GM18526 (cell line): ENCODE measurements around the gene WNT5B.

ENCODE experiments used
- POLR2A ChIP-seq: IDR thresholded peaks from 3 replicates; pipeline ENCODE4 v1.6.1; 2011; ENCODE audit not compliant: insufficient read length; ENCODE audit errors: extremely low read depth

The WNT5B gene

DNA sequence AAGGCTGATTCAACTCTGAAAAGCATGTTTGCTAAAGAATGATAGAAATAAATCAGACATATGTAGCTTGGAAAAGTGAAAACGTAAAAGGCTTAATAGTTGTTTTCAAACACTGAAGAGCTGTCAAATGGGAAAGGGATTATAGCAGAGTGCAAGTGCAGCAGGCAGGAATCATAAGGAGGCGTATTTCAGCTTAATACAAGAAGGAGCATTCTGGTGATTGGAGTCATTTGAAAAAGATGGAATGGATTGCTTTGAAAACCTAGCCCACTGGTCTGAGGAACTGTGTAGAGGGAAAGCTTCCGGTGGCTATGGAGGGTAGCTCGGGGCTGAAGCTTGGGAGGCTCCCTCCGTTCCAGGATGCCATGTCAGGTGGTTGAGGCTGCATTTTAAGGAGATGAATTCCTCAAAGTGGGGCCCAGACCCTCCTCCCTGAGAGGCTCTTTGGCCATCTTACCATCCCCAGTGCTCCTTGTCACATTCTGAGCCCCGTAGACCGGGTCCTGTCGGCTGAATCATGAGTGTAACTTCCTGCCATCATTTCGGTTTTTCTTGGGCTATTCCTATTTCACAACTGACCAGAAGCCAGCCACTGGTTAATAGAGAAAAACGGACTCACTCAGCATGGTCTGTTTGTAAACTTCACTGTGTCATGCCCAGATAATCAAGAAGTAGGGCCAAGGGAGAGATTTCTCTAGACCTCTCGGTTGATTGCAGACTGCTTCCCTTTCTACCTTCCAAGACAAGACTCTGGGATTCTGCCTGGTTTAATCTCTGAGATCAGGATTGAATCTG is 6.5 kb downstream of the WNT5B start:
- no peak for TF ChIP-seq POLR2A

DNA sequence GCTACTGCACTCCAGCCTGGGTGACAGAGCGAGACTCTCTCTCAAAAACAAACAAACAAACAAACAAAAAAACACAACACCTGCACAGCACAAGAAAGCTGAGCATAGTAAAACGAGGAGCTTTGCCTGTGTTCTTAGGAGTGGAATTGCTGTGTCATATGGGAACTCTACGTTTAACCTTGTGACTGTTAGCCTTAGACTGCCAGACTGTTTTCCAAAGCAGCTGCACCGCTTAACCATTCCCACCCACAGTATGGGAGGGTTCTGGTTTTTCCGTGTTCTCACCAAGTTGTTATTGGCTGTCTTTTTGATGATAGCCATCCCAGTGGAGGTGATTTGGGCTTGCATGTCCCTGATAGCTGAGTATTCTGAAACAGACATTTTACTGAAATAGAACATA is 9.2 kb downstream of the WNT5B start:
- no peak for TF ChIP-seq POLR2A

DNA sequence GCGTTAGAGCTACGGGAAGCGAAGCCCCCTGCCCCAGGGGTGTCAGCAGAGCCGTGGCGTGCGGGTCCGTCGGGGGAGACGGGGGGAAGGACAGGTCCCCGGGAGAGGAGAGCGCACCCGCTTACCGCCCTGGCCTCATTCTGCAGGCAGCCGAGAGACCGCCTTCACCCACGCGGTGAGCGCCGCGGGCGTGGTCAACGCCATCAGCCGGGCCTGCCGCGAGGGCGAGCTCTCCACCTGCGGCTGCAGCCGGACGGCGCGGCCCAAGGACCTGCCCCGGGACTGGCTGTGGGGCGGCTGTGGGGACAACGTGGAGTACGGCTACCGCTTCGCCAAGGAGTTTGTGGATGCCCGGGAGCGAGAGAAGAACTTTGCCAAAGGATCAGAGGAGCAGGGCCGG is 10.5 kb downstream of the WNT5B start:
- TF ChIP-seq POLR2A = no peak

DNA sequence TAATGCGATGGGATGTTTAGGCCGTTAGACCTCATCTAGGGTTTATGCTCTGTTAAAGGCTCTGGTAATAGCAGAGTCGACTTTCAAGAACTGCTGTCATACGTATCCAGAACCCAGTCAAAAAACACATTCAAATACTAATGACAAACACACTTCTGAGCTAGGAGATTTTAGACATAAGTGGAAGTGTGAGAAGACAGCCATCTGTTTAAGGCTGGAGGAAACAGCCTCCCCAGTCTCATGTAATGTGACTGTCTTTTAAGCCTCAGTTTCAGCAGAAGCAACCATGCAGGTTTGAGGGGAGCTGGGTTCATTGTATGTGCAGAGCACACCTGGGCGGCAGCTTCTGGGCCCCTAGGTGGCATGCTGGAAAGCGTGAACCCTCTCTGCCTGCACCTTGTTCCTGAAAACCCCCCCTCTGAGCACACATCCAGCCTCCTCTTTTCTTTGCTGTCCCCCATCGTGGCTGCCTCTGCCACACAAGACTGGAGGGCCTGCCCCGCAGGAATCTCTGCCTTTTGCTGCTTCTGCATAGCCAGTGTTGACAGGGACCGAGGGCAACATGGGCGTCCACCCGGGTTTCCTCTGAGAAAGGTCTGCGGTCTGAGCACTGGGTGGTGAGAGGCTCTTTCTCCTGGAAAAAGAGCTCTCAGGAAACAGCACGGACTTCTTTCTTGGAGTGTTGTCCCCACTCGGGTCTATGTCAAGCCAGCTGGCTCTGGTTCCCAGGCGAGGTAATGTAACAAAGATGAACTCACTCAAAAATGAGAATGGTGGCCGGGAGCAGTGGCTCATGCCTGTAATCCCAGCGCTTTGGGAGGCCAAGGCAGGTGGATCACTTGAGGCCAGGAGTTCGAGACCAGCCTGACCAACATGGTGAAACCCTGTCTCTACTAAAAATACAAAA is 11.6 kb downstream of the WNT5B start:
- no peak for TF ChIP-seq POLR2A

DNA sequence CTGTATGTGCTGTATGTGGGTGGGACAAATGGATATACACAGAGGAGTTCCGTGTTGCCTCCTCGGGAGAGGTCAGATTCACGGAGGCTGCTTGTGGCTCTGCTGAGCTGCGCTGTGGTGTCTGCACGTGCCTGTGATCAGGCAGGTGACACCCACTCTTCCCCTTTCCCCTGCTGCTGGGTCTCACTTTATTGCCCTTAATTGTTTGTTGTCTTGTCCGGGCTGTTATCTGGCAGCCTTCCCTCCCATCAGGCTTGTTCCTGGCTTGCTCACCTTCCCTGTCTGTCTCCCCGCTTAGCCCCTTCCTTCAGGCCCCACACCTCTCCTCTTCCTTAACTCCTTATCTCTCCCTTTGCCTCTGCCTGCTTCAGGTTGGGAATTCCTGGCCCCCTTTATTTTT is 13.5 kb downstream of the WNT5B start:
- no peak for TF ChIP-seq POLR2A

DNA sequence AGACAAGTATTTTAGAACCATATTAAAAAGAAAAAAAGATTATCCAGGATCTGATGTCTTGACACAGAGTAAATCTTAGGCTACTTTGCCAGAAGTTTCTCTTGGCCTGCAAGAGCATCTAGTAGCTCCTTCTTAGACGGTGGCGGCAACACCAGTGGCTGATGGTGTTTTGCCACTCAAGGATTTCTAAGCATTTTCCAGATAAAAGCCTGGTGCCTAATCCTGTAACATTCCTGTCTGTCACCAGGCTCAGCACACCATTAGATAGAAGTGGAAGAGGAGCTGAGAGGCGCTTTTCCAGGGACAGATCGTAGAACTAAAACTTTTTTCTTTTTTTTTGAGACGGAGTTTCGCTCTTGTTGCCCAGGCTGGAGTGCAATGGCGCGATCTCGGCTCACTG is 14.0 kb downstream of the WNT5B start:
- no peak for TF ChIP-seq POLR2A

DNA sequence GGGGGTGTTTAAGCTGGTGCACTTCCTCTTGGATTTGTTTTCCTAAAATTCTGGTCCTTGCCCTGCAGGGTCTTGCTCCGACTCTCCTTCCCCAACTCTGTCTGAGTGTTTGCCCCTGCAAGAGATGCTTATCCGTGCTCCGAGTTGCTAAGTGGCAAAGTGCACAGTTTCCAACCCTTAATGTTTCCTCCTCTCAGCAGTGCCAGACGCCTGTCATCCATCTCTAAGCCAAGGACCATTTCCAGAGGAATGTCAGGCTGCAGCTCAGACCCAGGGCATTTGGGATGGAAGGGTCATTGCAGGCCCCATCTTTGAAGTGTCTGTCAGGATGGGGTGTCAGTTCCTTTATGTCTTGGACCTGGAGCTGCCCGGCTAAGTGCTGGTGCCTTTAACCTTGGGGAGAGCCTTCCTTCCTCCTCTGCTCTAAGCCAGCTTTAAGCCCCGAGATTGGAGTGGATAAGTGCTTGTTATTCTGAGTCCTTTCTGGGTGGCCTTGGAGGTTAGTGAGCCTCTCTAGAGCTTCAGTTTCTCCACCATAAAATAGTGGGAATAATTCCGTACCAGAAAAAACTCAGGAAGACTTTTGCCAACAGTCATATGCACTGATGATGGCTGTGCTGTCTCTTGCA is 15.0 kb downstream of the WNT5B start:
- TF ChIP-seq POLR2A = no peak

DNA sequence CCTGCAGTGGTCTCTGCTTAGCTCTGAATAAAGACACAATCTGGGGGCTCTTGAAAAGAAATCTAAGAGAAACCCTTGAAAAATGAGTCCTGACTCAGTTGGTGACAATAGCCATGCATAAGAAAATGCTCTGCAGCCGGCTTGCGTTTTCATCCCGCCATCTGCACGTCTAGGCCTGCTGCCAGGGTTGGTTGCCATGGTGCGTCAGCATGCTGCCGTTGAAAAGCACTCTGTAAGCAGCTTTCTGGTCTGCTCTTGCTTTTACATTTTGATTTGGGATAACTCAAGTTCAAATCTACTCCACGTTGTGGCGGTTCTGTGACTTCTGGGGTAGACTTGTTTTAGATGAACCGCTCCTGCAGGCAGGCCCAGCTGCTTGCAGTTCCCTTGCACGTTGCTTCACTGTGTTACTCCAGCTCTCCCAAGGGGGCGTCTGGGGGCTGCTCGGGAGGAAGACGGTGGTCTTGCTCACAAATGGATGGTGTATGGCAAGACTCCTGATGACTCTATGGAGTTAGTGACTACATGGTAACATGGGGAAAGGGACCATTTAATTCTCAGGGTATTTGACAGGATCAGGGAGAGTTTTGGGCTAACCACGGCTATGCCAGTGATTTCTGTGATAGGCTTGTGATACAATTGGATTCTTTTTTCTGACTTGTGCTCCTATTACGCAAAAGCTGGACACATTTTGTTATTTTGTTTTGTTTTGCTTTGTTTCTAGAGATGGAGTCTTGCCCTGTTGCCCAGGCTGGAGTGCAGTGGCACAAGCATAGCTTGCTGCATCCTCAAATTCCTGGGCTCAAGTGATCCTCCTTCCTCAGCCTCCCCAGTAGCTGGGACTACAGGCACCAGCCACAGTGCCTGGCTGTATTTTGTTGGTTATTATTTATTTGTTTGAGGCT is 15.8 kb downstream of the WNT5B start:
- TF ChIP-seq POLR2A = no peak

DNA sequence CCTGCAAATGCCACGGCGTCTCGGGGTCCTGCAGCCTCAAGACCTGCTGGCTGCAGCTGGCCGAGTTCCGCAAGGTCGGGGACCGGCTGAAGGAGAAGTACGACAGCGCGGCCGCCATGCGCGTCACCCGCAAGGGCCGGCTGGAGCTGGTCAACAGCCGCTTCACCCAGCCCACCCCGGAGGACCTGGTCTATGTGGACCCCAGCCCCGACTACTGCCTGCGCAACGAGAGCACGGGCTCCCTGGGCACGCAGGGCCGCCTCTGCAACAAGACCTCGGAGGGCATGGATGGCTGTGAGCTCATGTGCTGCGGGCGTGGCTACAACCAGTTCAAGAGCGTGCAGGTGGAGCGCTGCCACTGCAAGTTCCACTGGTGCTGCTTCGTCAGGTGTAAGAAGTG is 16.8 kb downstream of the WNT5B start:
- TF ChIP-seq POLR2A = no peak

DNA sequence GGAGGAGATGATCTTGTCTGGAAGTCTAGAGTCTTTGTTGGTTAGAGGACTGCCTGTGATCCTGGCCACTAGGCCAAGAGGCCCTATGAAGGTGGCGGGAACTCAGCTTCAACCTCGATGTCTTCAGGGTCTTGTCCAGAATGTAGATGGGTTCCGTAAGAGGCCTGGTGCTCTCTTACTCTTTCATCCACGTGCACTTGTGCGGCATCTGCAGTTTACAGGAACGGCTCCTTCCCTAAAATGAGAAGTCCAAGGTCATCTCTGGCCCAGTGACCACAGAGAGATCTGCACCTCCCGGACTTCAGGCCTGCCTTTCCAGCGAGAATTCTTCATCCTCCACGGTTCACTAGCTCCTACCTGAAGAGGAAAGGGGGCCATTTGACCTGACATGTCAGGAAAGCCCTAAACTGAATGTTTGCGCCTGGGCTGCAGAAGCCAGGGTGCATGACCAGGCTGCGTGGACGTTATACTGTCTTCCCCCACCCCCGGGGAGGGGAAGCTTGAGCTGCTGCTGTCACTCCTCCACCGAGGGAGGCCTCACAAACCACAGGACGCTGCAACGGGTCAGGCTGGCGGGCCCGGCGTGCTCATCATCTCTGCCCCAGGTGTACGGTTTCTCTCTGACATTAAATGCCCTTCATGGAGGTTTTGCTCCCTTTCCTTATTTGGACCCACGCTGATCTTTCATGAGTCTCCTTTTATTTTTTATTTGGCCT is 17.7 kb downstream of the WNT5B start:
- no peak for TF ChIP-seq POLR2A

DNA sequence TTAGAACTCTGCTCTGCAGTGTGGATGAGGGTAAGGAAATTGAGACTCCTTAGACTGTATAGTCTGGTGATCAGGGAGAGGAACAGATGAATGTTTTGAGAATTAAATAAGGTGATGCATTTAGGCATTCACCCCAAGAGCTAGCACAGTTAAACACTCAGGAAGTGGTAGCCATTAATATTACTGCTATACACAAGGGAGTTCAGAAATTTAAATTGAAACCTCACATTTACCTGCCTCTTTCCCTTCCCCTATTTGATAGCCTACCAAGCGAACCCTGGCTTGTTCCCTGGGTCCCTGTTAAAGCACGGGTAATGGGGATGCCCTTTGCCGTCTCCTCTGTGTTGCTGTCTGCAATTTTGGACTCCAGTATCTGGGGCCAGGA is 18.2 kb downstream of the WNT5B start:
- no peak for TF ChIP-seq POLR2A

DNA sequence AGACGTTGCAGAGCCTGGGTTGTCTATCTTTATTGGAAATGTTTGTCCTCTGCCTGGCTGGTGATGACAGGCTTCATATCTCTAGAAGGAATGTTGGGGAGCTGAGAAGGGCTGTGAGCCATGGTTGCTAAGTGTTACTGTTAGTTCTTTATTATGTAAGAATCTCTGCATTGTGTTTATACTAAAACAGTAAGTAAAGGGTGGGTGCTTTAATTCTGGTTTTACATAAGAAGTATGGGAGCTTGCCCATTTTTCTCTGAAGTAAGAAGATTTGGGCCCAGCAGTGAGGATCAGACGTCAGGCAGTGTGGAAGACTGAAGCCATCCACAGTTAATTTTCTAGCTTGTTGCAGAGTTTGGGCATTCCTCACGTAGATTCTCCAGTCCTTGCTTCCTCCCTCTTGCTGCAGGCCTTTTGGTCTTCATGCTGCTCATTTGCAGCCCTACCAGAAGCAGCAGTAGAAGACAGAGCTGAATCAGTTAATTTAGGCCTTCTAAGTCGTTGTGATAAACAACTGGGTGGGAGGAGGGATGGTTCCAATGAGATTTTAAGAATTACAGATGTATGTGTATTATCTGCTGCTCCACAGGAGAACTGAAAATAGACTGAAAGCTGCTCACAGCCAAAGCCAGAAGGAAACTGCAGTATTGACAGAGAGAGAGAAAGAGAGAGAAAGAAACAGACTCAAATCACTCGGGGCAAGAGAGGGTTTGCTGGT is 21.4 kb downstream of the WNT5B start:
- TF ChIP-seq POLR2A = no peak

DNA sequence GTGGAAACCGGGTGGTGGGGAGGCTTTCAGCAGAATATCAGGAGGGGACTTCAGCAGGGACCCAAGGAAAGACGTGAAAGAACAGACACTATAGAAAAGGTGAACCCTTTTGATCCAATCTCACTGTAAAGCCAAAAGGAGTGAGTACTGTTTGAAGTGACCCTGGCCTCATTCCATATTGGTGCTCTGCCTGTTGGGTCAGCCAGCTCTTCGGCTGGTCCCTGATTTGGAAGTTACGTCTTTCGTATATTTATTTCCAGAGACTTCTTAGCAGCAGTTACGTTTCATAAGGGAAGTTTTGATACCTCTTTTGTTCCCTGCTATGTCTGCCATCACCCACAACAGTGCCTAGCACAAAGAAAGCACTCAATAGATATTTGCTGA is 21.9 kb downstream of the WNT5B start:
- no peak for TF ChIP-seq POLR2A

DNA sequence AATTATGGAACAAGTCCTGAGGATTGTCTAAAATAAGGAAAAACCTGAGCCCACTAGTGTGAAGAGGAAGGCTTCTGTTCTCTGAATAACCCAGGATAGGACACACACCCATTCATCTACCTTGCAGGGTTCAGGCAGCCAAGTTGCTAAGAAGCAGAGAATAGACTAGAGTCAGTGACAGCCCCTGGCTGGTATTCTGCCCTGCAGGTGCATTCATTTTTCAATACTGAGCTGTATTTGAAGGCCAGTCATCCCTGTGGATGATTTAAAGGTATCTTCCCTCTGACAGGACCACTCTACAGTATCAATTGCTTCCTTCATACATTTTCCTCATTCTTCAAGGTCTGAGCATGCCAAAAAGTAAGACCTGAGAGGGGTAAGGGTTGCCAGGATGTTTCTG is 22.9 kb downstream of the WNT5B start:
- no peak for TF ChIP-seq POLR2A
